ENCODE measurements around the gene OR10H4.
"Not testable (repeated sequence)": the region's sequence is repeated elsewhere in the genome, so short reads cannot be mapped to it uniquely, and the experiment has no call there.

DNA sequence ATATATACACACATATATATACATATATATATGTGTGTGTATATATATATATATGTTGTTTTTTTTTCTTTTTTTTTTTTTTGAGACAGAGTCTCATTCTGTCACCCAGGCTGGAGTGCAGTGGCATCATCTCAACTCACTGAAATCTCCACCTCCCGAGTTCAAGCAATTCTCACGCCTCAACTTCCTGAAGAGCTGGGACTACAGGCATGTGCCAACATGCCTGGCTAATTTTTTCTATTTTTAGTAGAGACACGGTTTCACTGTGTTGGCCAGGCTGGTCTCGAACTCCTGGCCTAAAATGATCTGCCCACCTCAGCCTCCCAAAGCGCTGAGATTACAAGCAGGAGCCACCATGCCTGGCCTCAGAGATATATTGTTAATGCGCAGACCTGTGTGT, 37.0 kb downstream of the OR10H4 start:
- not testable (repeated sequence) for TF ChIP-seq CTCF (conservative IDR thresholded peaks at IDR 0.05 in 1 of 2, IDR thresholded peaks at IDR 0.05 in 1 of 2; ENCODE audit: extremely low read depth in 1 of 2, insufficient read depth in 1 of 2, low read depth in 1 of 2, low read length in 2 of 2); EZH2 (IDR thresholded peaks at IDR 0.05; ENCODE audit: borderline replicate concordance, low read length)

Measured in mammary epithelial cell (primary cell).